Small intestine (tissue), 7 donors: ENCODE results near the gene FGF3. TPM values are rescaled to one million over a fixed set of nuclear protein-coding genes. Genes with fewer than 3 reads are reported as not detected.

Experiments
- DNase-seq, 2 donors: peaks; one replicate each; pipeline versions ENCODE4 v3.0.0 to v3.0.0-alpha.2; 2013
- FAIRE-seq: peaks from 2 replicates; lab custom pipeline; 2012; peaks lifted over from hg19 to GRCh38; lab: Jason Lieb, UNC
- H3K27ac ChIP-seq, 3 donors: one replicate each; pipeline ENCODE4 v1.5.1; 2013; ENCODE audit warnings: low read length in 2 of 3, mild to moderate bottlenecking in 2 of 3, control low read depth in 1 of 3, inconsistent platforms in 1 of 3, low read depth in 1 of 3, moderate library complexity in 1 of 3
- H3K27me3 ChIP-seq, 3 donors: one replicate each; pipeline ENCODE4 v1.6.1; 2013; ENCODE audit warnings: low read length in 3 of 3, inconsistent platforms in 1 of 3; ENCODE audit not compliant: control insufficient read depth in 3 of 3, insufficient read depth in 3 of 3
- H3K36me3 ChIP-seq, 3 donors: one replicate each; pipeline ENCODE4 v1.6.1; 2013; ENCODE audit warnings: low read length in 3 of 3, inconsistent platforms in 1 of 3, low read depth in 1 of 3, mild to moderate bottlenecking in 1 of 3, moderate library complexity in 1 of 3; ENCODE audit not compliant: control insufficient read depth in 3 of 3, insufficient read depth in 2 of 3
- H3K4me1 ChIP-seq, 3 donors: one replicate each; pipeline ENCODE4 v1.6.1; 2013; ENCODE audit warnings: low read length in 2 of 3, inconsistent platforms in 1 of 3, low read depth in 1 of 3, mild to moderate bottlenecking in 1 of 3, moderate library complexity in 1 of 3; ENCODE audit not compliant: control insufficient read depth in 3 of 3, insufficient read depth in 2 of 3
- H3K4me3 ChIP-seq, 3 donors: one replicate each; pipeline ENCODE4 v1.5.1; 2013; ENCODE audit warnings: low read length in 3 of 3, control low read depth in 1 of 3, inconsistent platforms in 1 of 3, low read depth in 1 of 3, mild to moderate bottlenecking in 1 of 3, moderate library complexity in 1 of 3
- H3K9me3 ChIP-seq, 2 donors: one replicate each; pipeline ENCODE4 v1.6.1; 2013; ENCODE audit warnings: low read depth in 1 of 2, low read length in 1 of 2; ENCODE audit not compliant: control insufficient read depth in 2 of 2, insufficient read depth in 1 of 2
- WGBS, 3 donors: extraction: QIAGEN DNeasy Blood & Tissue Kit; methylation state at CpG; one replicate each; pipeline ENCODE4 v1.1.7; 2013; 5-methylcytosine and 5-hydroxymethylcytosine counted together
- polyA plus RNA-seq, 4 donors: library from polyadenylated mRNA; stranded (reverse) in 3 of 4; unstranded in 1 of 4; fragments of 200-250 nt in 3 of 4; fragments of 120-200 nt in 1 of 4; gene quantifications; one replicate each; pipeline versions ENCODE4 v1.2.1 to v1.2.3, GENCODE V29; 2013
- donor health status: healthy with polysubstance abuse.
- donor health status: control.
- donor health status: control.
- donor health status: Bipolar disorder and iron deficiency.
- donor health status: healthy.

FGF3 gene
- polyA plus RNA-seq, 4 donors = not detected

DNA sequence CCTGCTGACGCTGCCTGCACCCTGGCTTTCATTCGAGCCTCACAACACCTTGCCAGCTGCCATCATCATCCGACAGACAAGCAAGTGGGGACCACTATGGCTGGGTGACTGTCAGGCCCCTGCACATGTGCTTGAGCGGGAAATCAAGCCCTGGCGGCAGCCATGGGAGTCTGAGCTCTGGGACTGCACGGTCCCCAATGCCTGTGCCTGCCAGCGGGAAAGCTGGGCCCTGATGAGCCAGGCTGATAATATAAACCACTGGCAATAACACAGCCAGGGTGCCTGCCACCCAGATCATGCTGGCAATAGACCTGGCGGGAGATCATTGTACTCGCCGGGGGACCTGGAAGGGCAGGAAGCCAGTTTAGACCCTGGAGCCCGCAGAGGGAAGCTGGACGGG lies 2.5 kb downstream of the FGF3 start:
- no peak for FAIRE-seq
- DNase-seq = no peak
- H3K9me3 ChIP-seq = no peaks in the 10 kb centered on the region
- H3K27ac ChIP-seq = no peak overlapping the region
- H3K36me3 ChIP-seq = no peaks in the 10 kb centered on the region
- 21 to 26% (median 24%) methylated on average over 12 of the region's 12 CpGs for WGBS, 3 donors
- no peak overlapping the region for H3K4me3 ChIP-seq
- H3K27me3 ChIP-seq = peaks cover 29 to 69% (median 37%) of the 10 kb centered on the region in 3 donors
- H3K4me1 ChIP-seq = no peaks in the 10 kb centered on the region

DNA sequence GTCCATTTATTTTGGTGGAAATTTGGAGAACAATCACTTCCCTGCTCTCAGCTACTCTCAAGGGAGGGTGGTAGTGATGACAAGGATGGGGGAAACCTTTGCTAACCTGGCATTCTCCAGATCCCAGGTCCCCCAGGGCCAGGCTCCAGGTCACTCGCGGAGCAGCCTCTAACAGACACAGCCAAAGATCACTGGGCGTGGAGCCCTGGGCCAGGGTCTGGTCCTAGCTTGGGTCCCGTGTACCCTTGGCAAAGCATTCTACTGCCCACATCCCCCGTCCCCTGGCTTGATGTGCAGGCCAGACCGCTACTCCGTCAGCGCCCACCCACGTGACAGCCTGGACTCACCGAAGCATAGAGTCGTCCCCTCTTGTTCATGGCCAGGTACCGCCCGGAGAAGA lies 3.2 kb downstream of the FGF3 start:
- H3K9me3 ChIP-seq = no peaks in the 10 kb centered on the region
- 75 to 82% (median 76%) methylated on average over 13 of the region's 13 CpGs for WGBS, 3 donors
- H3K36me3 ChIP-seq = no peaks in the 10 kb centered on the region
- H3K4me1 ChIP-seq = no peaks in the 10 kb centered on the region
- no peak overlapping the region for H3K27ac ChIP-seq
- no peak overlapping the region for H3K4me3 ChIP-seq
- no peak for DNase-seq
- FAIRE-seq = no peak
- H3K27me3 ChIP-seq = peaks cover 29 to 62% (median 37%) of the 10 kb centered on the region in 3 donors

DNA sequence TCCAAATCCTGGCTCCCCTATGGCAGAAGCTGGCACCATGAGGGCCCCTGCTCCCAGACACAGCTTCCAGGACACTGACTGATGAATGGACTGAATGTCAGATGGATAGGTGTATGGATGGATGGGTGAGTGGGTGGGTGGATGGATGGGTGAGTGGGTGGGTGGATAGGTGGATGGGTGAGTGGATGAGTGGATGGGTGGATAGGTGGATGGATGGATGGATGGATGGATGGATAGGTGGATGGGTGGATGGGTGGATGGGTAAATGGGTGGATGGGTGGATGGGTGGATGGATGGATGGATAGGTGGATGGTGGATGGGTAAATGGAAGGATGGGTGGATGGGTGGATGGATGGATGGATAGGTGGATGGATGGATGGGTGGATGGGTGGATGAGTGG lies 4.3 kb downstream of the FGF3 start:
- no peak overlapping the region for H3K4me3 ChIP-seq
- H3K9me3 ChIP-seq = no peaks in the 10 kb centered on the region
- no peak overlapping the region for H3K27ac ChIP-seq
- no peaks in the 10 kb centered on the region for H3K36me3 ChIP-seq
- H3K27me3 ChIP-seq = peaks cover 29 to 52% (median 34%) of the 10 kb centered on the region in 3 donors
- FAIRE-seq (no peak), DNase-seq (no peak)
- H3K4me1 ChIP-seq = no peaks in the 10 kb centered on the region

DNA sequence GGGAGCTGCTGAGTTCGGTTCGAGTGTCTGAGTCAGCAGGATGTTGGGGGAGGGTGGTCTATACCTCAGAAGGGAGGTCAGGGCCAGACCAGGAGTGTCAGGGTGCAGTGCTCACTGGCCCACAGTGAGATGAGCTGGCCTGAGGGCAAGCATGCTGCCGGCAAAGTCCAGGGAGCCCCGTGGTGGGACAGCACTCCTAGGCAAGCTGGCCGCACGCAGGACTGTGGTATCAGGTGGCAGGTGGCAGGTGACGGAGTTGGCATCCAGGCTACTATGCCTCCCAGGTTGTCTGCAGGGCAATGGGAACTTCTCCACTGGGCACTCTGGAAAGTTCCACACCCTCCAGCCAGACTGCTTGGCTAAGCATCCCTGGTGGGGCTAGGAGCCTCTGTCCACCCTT lies 4.8 kb downstream of the FGF3 start:
- no peaks in the 10 kb centered on the region for H3K36me3 ChIP-seq
- no peaks in the 10 kb centered on the region for H3K4me1 ChIP-seq
- FAIRE-seq (no peak), DNase-seq (no peak)
- no peak overlapping the region for H3K4me3 ChIP-seq
- peaks cover 29 to 49% (median 30%) of the 10 kb centered on the region in 3 donors for H3K27me3 ChIP-seq
- H3K27ac ChIP-seq = no peak overlapping the region
- H3K9me3 ChIP-seq = no peaks in the 10 kb centered on the region
- 61 to 74% (median 61%) methylated on average over 7 of the region's 7 CpGs for WGBS, 3 donors

DNA sequence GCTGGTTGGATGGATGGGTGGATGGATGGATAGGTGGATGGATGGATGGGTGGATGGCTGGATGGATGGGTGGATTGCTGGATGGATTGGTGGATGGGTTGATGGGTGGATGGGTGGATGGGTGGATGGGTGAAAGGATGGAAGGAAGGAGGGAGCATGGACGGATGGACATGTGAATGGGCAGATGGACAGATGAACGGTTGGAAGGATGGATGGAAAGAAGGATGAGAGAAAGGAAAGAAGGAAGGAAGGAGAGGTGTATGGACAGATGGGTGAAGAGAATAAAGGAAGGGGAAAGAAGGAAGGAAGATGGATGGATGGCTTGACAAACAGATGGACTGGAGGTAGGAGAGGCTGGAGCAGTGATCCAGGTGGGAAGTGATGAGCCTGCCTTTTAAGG lies 5.4 kb downstream of the FGF3 start:
- H3K27ac ChIP-seq = no peak overlapping the region
- no peak overlapping the region for H3K4me3 ChIP-seq
- no peaks in the 10 kb centered on the region for H3K4me1 ChIP-seq
- H3K36me3 ChIP-seq = no peaks in the 10 kb centered on the region
- 81 to 89% (median 83%) methylated on average over 2 of the region's 2 CpGs for WGBS, 3 donors
- no peaks in the 10 kb centered on the region for H3K9me3 ChIP-seq
- FAIRE-seq (no peak), DNase-seq (no peak)
- peaks cover 25 to 51% (median 27%) of the 10 kb centered on the region in 3 donors for H3K27me3 ChIP-seq

DNA sequence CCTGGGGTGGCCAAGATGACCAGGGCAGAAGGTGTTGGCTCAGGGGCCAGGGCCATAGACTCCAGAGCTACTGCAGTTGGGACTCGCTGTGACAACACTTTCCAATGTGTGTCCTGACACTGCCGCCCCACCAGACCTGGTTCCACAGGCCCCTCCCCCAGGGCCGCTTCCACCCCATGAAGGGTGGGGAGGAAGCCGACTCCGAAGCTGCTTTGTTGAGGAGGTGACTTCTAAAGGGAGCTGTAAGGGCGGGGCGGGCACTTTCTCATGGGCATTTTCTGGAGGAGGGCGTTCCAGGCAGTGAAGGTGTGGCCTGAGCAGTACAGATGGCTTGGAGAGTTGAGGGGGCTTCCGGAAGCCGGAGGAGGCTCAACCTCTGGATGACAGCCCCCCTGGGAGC lies 6.3 kb downstream of the FGF3 start:
- no peaks in the 10 kb centered on the region for H3K36me3 ChIP-seq
- FAIRE-seq (no peak), DNase-seq (no peak)
- H3K27ac ChIP-seq = no peak overlapping the region
- H3K27me3 ChIP-seq = peaks cover 17 to 51% (median 25%) of the 10 kb centered on the region in 3 donors
- no peaks in the 10 kb centered on the region for H3K4me1 ChIP-seq
- WGBS, 3 donors = 56 to 76% (median 65%) methylated on average over 10 of the region's 10 CpGs
- no peaks in the 10 kb centered on the region for H3K9me3 ChIP-seq
- H3K4me3 ChIP-seq = no peak overlapping the region

DNA sequence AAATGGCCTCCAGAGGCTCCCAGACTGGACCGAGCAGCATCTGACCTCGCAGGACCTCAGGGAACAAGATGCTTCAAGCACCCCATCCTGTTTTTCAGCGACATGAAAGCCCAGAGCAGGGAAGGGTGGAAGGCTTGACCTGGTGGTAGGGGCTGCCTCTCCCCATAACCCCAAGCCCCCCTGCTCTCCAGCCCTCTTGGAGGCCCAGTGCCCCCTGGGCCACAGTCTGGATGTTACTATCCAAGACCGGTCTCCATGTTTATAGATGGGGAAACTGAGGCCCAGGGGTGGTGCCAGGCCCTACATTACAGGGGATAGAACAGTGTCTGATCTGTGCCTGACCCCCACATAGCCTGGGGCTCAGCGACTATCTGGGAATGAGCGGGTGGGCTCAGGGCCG lies 7.0 kb downstream of the FGF3 start:
- no peak overlapping the region for H3K27ac ChIP-seq
- H3K27me3 ChIP-seq = peaks cover 11 to 45% (median 19%) of the 10 kb centered on the region in 3 donors
- H3K36me3 ChIP-seq = no peaks in the 10 kb centered on the region
- no peaks in the 10 kb centered on the region for H3K9me3 ChIP-seq
- H3K4me3 ChIP-seq = no peak overlapping the region
- DNase-seq (no peak), FAIRE-seq (no peak)
- 86 to 91% (median 90%) methylated on average over 7 of the region's 7 CpGs for WGBS, 3 donors
- H3K4me1 ChIP-seq = no peaks in the 10 kb centered on the region

DNA sequence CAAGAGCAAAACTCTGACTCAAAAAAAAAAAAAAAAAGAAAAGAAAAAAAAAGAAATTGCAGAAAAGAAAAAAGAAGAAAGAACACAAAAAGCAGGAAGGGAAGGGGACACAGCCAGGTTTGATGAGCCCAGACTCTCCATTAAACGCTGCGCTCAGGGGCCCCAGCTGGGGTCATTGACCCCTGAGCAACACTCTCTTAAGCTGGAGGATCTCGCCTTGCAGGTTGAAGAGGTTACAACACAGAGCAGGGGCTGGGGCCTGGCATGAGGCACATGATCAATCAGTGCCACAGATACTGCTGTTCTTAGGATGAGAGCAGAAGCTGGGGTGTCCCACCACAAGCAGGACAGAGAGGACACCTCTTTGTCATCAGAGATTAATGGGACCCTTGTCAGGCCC lies 7.8 kb downstream of the FGF3 start:
- Histone ChIP-seq H3K9me3 (no peaks in the 10 kb centered on the region), H3K4me3 (no peak overlapping the region), H3K27ac (no peak overlapping the region), H3K36me3 (no peaks in the 10 kb centered on the region), H3K27me3 (peaks cover 4 to 37% (median 10%) of the 10 kb centered on the region in 3 donors), H3K4me1 (no peaks in the 10 kb centered on the region)
- 51 to 74% (median 52%) methylated on average over 3 of the region's 3 CpGs for WGBS, 3 donors
- FAIRE-seq (no peak), DNase-seq (no peak)
